ENCODE results near the gene FOCAD. TPM values are rescaled to one million over a fixed set of nuclear protein-coding genes. Genes with fewer than 3 reads are reported as not detected.

The FOCAD gene
- total RNA-seq, 2 donors from 2014 or later = 21.5 to 85.7 TPM

- WGBS, 2 donors = 89 to 95% methylated on average over 2 of the region's 2 CpGs
Measured at GRCh38 chr9:20689833-20690232, 5.8 kb downstream of the FOCAD start.

DNA sequence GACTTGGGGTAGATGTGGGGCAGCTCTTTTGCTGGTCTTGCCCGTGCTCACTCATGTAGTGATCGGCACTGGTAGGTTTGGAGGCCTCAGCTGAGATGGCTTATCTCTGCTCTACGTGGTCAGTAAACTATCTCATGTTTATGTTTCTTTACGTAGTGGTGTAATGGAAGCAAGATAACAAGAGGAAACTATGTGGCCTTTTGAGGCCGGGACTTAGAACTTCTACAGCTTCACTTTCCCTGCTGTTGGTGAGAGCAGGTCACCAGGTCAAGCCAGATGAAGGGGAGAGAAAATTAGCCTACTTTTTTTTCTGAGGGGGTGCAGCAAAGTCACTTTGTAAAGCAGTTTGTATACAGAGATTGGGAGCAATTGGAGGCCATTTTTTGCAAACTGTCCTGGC lies 8.5 kb downstream of the FOCAD start:
- 56 to 65% methylated on average over 5 of the region's 5 CpGs for WGBS, 2 donors
- TF ChIP-seq POLR2A (IDR thresholded peaks at IDR 0.05) = no peak
- no peak for TF ChIP-seq CTCF (IDR thresholded peaks at IDR 0.05)
- ATAC-seq = no peak
- Histone ChIP-seq H3K9me3 (no peaks in the 10 kb centered on the region), H3K27me3 (no peaks in the 10 kb centered on the region), H3K36me3 (replicated peaks in 1 of 2; ENCODE audit: insufficient read depth in 1 of 2, low read depth in 2 of 2) (no peaks in the 10 kb centered on the region), H3K4me3 (no peak overlapping the region), H3K4me1 (peaks cover 8% of the 10 kb centered on the region), H3K27ac (no peak overlapping the region)
- intact Hi-C loops (cut with DNase I) = no loop called here
- DNase-seq = no peak

More at GRCh38 chr9:20689833-20690232, 5.8 kb downstream of the FOCAD start:
- H3K4me3 ChIP-seq = no peak overlapping the region
- H3K27me3 ChIP-seq = no peaks in the 10 kb centered on the region
- TF ChIP-seq POLR2A (IDR thresholded peaks at IDR 0.05) (no peak), CTCF (IDR thresholded peaks at IDR 0.05) (no peak)
- H3K36me3 ChIP-seq (replicated peaks in 1 of 2; ENCODE audit: insufficient read depth in 1 of 2, low read depth in 2 of 2) = no peaks in the 10 kb centered on the region
- H3K9me3 ChIP-seq = no peaks in the 10 kb centered on the region
- ATAC-seq (no peak), DNase-seq (no peak)
- H3K27ac ChIP-seq = no peak overlapping the region
- H3K4me1 ChIP-seq = peaks cover 14% of the 10 kb centered on the region
- intact Hi-C loops (cut with DNase I) = no loop called here

- TF ChIP-seq CTCF (IDR thresholded peaks at IDR 0.05) (no peak), POLR2A (IDR thresholded peaks at IDR 0.05) (no peak)
- DNase-seq (no peak), ATAC-seq (no peak)
- no peak overlapping the region for H3K27ac ChIP-seq
- no peaks in the 10 kb centered on the region for H3K9me3 ChIP-seq
- no peak overlapping the region for H3K4me3 ChIP-seq
- intact Hi-C loops (cut with DNase I) = no loop called here
- H3K36me3 ChIP-seq (replicated peaks in 1 of 2; ENCODE audit: insufficient read depth in 1 of 2, low read depth in 2 of 2) = no peaks in the 10 kb centered on the region
- H3K4me1 ChIP-seq = peaks cover 12% of the 10 kb centered on the region
- H3K27me3 ChIP-seq = no peaks in the 10 kb centered on the region
- WGBS, 2 donors = 84% methylated on average over 4 of the region's 4 CpGs
Measured at GRCh38 chr9:20693068-20693467, 9.0 kb downstream of the FOCAD start.

DNA sequence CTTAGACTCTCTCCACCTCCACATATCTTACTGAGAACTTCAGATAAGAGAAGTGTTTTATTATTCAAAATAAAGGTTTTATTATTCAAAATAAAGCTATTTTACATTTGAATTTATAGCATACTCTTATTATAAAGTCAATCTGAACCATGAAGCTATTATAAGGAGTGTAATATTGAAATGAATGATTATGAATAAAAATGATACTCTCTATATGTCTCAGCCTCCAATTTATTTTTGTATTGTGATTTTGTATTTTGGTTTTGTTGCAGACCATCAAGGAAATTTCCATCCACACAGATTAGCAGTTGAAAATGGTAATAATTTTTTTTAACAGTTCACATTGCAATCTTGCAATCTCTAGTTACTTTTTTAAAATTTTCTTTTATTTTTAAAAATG lies 10.2 kb downstream of the FOCAD start:
- H3K9me3 ChIP-seq = no peaks in the 10 kb centered on the region
- DNase-seq (no peak), ATAC-seq (no peak)
- no peak for TF ChIP-seq POLR2A (IDR thresholded peaks at IDR 0.05)
- no peak for TF ChIP-seq CTCF (IDR thresholded peaks at IDR 0.05)
- H3K36me3 ChIP-seq (replicated peaks in 1 of 2; ENCODE audit: insufficient read depth in 1 of 2, low read depth in 2 of 2) = no peaks in the 10 kb centered on the region
- no peak overlapping the region for H3K27ac ChIP-seq
- intact Hi-C loops (cut with DNase I) = no loop called here
- no peak overlapping the region for H3K4me3 ChIP-seq
- H3K27me3 ChIP-seq = no peaks in the 10 kb centered on the region
- H3K4me1 ChIP-seq = peaks cover 12% of the 10 kb centered on the region

GRCh38 chr9:20697021-20697719 lies 13.1 kb downstream of the FOCAD start:
- WGBS, 2 donors = 16 to 19% methylated on average over 3 of the region's 3 CpGs
- Histone ChIP-seq H3K27ac (no peak overlapping the region), H3K27me3 (no peaks in the 10 kb centered on the region), H3K4me1 (peaks cover 26% of the 10 kb centered on the region), H3K4me3 (no peak overlapping the region), H3K36me3 (replicated peaks in 1 of 2; ENCODE audit: insufficient read depth in 1 of 2, low read depth in 2 of 2) (no peaks in the 10 kb centered on the region), H3K9me3 (no peaks in the 10 kb centered on the region)
- DNase-seq (peak in 1 of 4 donors; percentile 25), ATAC-seq (peak; percentile 73)
- no peak for TF ChIP-seq CTCF (IDR thresholded peaks at IDR 0.05)
- intact Hi-C loops (cut with DNase I) = no loop called here

Data from body of pancreas (tissue), 4 donors.